Thoracic aorta (tissue), 2 donors: ENCODE results near the gene TEX11. TPM values are rescaled to one million over a fixed set of nuclear protein-coding genes. Genes with fewer than 3 reads are reported as not detected.

ENCODE experiments used
- ATAC-seq: fragments of 150-250 bp; one replicate; pipeline ENCODE4 v1.8.0; 2017; ENCODE audit warnings: low read depth; ENCODE audit not compliant: insufficient number of reproducible peaks, low FRiP score
- DNase-seq: peaks from one replicate; pipeline ENCODE4 v3.0.0-alpha.2; 2020; ENCODE audit warnings: low spot score
- H3K27ac ChIP-seq, 2 donors: fragments of 200-600 bp; sonication (generic); 1 replicate in 1 of 2; 2 replicates in 1 of 2; pipeline ENCODE4 v1.5.1; 2016; ENCODE audit warnings: mild to moderate bottlenecking in 2 of 2, moderate library complexity in 2 of 2
- H3K27me3 ChIP-seq: fragments of 200-600 bp; sonication (generic); replicated peaks from 2 replicates; pipeline ENCODE4 v1.6.0; 2016; ENCODE audit warnings: mild to moderate bottlenecking; ENCODE audit not compliant: insufficient read depth
- H3K36me3 ChIP-seq: fragments of 200-600 bp; sonication (generic); one replicate; pipeline ENCODE4 v1.5.1; 2016
- H3K4me1 ChIP-seq, 2 donors: fragments of 200-600 bp; sonication (generic); 1 replicate in 1 of 2; 2 replicates in 1 of 2; pipeline versions ENCODE4 v1.5.1 to v1.6.0; 2016; ENCODE audit warnings: low read depth in 2 of 2, mild to moderate bottlenecking in 1 of 2; ENCODE audit not compliant: control insufficient read depth in 1 of 2
- H3K4me3 ChIP-seq: fragments of 200-600 bp; sonication (generic); 2 replicates; pipeline ENCODE4 v1.5.1; 2016; ENCODE audit warnings: mild to moderate bottlenecking
- H3K9me3 ChIP-seq: fragments of 200-600 bp; sonication (generic); 2 replicates; pipeline ENCODE4 v1.5.1; 2016
- total RNA-seq, 2 donors: library from RNA; depleted of rRNA; stranded (reverse); fragments of >200 nt; gene quantifications; one replicate each; pipeline versions ENCODE4 v1.1.0 to v1.2.3, GENCODE V29; 2016
- TF ChIP-seq, protein P1 (sequence below): fragments of 200-600 bp; sonication (generic); IDR thresholded peaks from one replicate; pipeline ENCODE4 v1.5.1; 2019; ENCODE audit warnings: antibody characterized with exemption

The TEX11 gene
- total RNA-seq, 2 donors from 2014 or later, result not detected

DNA sequence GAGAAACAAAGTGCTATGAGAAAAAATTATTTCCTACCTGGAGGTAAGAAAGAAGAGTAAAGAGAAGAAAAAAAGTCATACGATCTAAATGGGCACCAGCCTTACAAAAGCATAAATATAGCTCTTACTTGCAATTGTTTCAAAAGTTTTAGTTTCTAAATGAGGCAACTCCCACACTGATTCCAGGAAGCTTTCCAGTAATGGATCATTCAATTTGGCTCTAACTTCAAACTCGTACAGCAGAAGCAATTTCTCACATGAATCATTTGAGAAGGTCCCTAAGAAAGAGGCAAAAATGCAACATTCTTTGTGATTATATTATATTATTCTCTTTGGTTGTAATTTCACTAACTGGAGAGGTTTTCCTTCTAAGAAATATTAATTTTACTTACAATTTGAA lies 354.0 kb downstream of the TEX11 start:
- Histone ChIP-seq H3K27ac (no peak overlapping the region), H3K9me3 (no peaks in the 10 kb centered on the region), H3K27me3 (no peaks in the 10 kb centered on the region), H3K36me3 (no peaks in the 10 kb centered on the region), H3K4me3 (no peak overlapping the region), H3K4me1 (no peaks in the 10 kb centered on the region)
- no peak for ATAC-seq
- DNase-seq, result no peak
- TF ChIP-seq, protein P1, sequence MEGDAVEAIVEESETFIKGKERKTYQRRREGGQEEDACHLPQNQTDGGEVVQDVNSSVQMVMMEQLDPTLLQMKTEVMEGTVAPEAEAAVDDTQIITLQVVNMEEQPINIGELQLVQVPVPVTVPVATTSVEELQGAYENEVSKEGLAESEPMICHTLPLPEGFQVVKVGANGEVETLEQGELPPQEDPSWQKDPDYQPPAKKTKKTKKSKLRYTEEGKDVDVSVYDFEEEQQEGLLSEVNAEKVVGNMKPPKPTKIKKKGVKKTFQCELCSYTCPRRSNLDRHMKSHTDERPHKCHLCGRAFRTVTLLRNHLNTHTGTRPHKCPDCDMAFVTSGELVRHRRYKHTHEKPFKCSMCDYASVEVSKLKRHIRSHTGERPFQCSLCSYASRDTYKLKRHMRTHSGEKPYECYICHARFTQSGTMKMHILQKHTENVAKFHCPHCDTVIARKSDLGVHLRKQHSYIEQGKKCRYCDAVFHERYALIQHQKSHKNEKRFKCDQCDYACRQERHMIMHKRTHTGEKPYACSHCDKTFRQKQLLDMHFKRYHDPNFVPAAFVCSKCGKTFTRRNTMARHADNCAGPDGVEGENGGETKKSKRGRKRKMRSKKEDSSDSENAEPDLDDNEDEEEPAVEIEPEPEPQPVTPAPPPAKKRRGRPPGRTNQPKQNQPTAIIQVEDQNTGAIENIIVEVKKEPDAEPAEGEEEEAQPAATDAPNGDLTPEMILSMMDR, result no peak

- ATAC-seq (no peak), DNase-seq (no peak)
- no peak overlapping the region for H3K27ac ChIP-seq
- H3K4me1 ChIP-seq, result no peaks in the 10 kb centered on the region
- no peak overlapping the region for H3K4me3 ChIP-seq
- TF ChIP-seq, protein P1, result no peak
- H3K9me3 ChIP-seq, result no peaks in the 10 kb centered on the region
- H3K27me3 ChIP-seq, result no peaks in the 10 kb centered on the region
- no peaks in the 10 kb centered on the region for H3K36me3 ChIP-seq
These were observed 354.4 kb downstream of the TEX11 start for GRCh38 chrX:70554081-70554480.

DNA sequence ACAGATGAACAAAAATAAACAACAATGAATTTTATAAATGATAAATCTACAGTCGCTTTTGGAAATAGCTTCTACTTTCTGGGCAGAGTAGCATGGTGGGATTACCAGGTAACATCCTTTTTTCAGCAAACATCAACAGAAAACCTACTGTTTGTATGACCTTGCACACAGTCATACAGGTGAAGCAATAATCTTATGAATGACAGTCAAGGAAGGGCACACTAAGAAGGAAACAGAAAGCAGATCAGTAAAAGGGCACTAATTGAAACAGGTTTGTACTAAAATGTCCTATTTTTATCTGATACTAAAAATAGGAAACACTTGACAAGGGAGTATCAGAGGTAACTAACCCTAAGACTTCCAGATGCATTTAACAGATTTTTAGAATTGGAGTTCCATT lies 355.0 kb downstream of the TEX11 start:
- H3K4me1 ChIP-seq, result no peaks in the 10 kb centered on the region
- H3K27me3 ChIP-seq, result no peaks in the 10 kb centered on the region
- no peaks in the 10 kb centered on the region for H3K36me3 ChIP-seq
- no peaks in the 10 kb centered on the region for H3K9me3 ChIP-seq
- DNase-seq, result no peak
- H3K4me3 ChIP-seq, result no peak overlapping the region
- TF ChIP-seq, protein P1, result no peak
- ATAC-seq, result no peak
- no peak overlapping the region for H3K27ac ChIP-seq

- Histone ChIP-seq H3K36me3 (no peaks in the 10 kb centered on the region), H3K4me1 (no peaks in the 10 kb centered on the region), H3K27me3 (no peaks in the 10 kb centered on the region), H3K27ac (no peak overlapping the region), H3K9me3 (no peaks in the 10 kb centered on the region), H3K4me3 (no peak overlapping the region)
- DNase-seq, result no peak
- TF ChIP-seq, protein P1, result no peak
- no peak for ATAC-seq
These were observed 356.3 kb downstream of the TEX11 start for GRCh38 chrX:70552130-70552704.

- H3K27me3 ChIP-seq, result no peaks in the 10 kb centered on the region
- no peaks in the 10 kb centered on the region for H3K9me3 ChIP-seq
- ATAC-seq (no peak), DNase-seq (no peak)
- no peaks in the 10 kb centered on the region for H3K4me1 ChIP-seq
- TF ChIP-seq, protein P1, result no peak
- no peaks in the 10 kb centered on the region for H3K36me3 ChIP-seq
- no peak overlapping the region for H3K4me3 ChIP-seq
- H3K27ac ChIP-seq, result no peak overlapping the region
These were observed 359.1 kb downstream of the TEX11 start for GRCh38 chrX:70549429-70549828.
